HG03095 (cell line): ENCODE measurements around the gene KRT76.

Experiments used
- ATAC-seq: cut with Tn5 transposase; IDR thresholded peaks from one replicate; pipeline ENCODE4 v1.9.1; 2021; ENCODE audit warnings: moderate library complexity; ENCODE audit not compliant: unreplicated experiment

The KRT76 gene

DNA sequence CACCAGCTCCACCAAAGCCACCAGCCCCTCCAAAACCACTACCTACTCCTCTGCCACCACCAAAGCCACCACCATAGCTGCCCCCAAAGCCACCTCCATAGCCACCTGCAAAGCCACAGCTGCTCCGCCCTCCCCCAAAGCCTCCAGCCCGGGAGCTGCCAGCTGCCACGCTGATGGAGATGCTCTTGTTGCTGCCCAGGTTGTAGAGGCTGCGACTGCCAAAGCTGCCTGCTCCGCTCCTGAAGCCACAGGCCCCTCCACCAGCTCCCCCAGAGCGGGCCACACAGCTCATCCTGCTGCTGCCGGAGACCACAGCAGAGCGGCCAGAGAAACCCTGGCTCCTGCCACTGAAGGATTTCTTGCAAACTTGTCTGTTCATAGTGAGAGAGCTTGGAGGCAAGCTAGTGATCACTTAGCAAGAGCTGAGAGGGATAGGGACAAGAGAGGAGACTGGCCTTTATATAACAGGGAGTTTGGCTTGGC, at the start of gene KRT76:
Gene KRT76, minus strand, starts transcription at position 433 of the 483 bp plus-strand sequence. Its CDS starts 54 bp downstream, at position 379.
- no peak for ATAC-seq

DNA sequence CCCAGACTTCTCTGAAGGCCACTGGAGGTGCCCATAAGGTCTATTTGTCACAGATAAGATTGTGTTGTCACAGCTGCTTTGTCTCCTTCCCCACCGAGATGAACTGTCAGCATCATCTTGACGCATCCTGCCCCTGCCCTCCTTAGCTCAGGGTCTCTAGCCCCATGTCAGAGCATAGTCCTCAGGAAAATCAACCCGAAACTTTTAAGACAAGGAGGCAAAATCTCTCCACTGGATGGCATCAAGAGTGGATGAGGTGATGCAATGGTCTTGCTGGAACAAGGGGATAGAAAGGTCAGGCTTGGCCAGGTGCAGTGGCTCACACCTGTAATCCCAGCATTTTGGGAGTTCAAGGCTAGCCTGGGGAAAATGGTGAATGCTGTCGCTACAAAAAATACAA, 48.8 kb upstream of the KRT76 start:
- ATAC-seq = no peak

DNA sequence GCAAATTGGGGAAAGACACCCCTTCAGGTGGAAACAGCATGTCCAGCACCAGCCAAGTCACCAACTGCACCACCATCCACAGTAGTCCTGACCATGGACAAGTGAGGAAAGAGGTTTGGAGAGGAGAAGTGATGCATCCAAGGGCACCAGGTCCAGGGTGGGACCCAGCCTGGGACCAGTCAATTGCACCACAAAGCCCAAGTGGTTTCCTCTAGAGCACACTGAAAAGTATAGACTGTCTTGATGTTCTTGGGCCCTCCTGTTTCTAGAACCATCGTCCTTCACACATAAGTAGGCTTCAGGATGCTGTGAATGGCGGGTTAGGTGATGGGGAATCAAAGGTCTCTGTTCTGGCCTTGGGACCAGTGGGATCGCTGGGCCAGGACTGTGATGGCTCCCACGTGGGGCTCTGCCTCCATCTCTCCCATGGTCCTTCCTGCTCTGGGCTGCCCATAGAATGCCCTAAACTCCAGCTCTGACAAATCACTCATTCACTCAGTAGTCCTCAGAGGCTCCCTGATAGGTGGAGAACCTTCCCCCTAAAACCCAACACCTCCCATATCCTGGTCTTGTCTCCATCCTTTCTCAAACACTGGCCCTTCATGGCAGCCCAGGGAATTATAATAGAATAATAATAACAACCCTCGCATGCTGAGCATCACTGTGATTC, 47.7 kb upstream of the KRT76 start:
- no peak for ATAC-seq

DNA sequence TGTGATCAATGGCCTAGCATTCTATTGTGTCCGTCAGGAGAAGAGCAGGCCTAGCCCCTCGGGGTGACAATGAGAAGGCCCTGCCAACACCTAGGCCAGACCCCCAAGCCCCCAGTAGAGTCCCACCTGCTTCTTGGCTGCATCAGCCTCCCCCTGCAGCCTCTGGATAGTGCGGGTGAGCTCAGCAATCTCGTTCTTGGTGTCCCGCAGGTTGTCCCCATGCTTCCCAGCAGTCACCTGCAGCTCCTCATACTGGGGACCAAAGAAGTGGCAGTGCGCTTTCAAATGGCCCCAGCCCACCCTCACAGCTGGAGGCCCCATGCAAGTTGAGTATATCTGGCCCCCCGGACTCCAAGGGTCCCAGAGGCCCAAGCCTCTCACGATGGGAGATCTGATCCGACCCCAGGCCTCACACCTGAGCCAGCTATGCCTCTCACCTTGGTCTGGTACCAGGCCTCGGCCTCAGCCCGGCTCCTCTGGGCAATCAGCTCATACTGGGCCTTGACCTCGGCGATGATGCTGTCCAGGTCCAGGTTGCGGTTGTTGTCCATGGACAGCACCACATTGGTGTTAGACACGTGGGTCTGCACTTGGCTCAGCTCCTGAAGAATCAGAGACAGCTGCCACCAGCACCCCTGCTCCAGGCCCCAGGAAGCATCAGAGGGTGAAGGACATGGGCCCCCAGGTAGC, 46.8 kb upstream of the KRT76 start:
- no peak for ATAC-seq

DNA sequence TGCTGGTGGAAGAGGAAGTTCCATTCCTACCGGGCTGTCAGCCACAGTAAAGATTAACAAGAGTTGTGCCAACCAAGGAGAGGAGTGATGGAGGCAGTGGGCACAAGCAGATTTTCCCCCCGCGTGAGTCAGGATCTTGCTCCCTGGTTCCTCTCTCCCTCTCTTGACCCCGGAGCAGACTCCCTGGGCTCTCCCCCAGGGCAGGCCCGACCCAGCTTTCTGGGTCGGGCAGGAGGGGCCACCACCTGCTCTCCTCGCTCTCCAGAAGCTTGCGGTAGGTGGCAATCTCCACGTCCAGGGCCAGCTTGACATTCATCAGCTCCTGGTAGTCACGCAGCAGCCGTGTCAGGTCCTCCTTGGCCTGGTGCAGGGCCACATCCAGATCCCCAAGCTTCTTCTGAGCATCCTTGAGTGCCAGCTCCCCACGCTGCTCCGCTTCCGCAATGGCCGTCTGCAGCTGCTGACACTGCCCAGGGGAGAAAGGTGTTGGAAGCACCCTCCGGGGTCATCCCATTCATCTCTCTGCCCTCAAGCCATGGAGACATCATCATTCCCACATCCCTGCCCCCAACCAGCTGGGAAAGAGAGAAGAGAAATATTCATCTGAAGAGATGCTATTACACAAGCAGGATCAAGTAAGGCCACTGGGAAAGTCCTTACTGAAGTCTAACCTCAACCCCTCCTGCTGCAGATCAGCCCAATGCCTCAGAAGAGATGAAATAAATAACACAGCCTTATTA, 45.8 kb upstream of the KRT76 start:
- no peak for ATAC-seq

DNA sequence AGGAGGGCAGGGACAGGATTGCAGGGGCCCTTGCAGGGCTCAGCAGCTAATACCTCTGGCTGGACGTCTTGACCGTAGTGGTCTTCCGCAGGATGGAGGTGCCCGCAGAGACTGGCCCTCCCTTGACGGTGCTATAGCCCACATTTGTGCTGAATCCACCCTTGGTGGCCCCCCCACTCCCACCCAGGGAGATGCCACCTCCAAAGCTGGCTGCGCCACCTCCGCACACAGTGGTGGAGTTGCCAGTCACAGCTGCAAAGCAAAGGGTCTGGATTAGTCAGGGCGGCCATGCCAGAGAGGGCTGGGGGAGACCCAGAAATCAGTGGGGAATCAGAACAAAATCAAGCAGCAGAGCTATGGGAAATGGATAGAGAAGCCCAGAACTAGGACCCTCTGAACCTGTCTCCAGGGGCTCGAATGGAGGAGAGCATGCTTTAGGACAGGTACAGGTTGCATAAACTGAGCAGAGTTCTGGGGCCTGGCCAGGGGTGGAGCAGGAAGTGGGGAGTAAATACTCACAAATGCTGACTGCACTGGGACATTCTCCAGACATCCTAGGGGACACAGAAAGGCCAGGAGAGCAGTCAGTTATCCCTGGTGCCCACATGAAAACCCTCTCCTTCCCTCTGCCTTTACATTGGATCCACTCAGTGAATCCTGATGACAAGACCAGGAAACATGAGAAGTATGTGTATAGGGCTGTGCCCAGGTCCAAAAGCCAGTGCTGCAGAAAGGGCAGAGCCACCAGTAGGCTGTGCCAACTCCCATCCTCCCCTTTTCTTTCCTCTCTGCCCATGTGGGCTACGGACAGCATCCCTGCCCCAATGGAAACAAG, 44.9 kb upstream of the KRT76 start:
- ATAC-seq = no peak

DNA sequence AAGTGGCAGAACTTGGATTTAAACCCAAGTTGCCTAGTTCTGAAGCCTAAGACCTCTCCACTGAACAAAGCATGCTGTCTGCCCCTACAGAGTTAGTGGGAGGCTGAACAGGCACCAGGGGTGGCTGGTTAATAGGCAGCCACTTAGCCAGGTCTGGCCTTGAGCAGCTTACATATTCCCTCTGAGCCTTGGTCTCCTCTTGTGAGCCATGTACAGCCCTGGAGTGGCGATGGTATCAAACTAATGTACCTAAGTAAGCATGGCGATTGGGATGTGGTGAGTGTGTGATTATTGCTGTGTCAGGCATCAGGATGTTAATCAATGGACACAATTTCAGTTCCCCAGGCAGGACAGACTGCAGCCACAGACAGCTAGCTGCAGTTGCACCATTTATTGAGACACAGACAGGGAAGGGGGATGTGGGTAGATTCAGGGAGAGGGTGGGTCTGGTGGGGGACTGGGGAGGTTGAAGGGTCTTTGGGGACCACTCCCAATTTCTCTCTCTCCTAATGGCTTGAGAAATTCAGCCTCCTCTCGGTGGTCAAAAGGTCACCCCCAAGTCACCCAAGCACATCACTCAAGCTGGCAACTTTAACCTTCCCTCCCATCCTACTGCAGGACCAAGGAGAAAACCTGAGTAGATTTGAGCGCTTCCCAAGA, 44.1 kb upstream of the KRT76 start:
- no peak for ATAC-seq

DNA sequence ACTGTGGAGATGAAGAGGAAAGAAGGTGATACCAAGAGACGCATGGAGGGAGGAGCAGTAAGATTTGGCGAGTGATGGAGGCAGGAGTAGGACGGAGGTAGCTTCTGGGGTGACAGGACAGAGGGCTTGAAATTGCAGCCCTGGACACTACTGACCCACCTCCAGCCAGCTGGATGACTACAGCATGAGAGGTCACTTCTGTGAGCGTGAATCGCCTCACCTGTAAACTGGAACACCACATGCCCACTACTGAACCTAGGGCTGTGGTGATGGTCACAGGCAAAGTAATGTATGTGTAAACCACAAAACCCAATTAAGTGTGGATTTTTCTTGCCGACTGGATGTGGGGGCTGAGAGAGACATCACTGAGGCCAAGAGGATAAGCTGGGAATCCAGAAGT, 43.4 kb upstream of the KRT76 start:
- ATAC-seq = no peak

DNA sequence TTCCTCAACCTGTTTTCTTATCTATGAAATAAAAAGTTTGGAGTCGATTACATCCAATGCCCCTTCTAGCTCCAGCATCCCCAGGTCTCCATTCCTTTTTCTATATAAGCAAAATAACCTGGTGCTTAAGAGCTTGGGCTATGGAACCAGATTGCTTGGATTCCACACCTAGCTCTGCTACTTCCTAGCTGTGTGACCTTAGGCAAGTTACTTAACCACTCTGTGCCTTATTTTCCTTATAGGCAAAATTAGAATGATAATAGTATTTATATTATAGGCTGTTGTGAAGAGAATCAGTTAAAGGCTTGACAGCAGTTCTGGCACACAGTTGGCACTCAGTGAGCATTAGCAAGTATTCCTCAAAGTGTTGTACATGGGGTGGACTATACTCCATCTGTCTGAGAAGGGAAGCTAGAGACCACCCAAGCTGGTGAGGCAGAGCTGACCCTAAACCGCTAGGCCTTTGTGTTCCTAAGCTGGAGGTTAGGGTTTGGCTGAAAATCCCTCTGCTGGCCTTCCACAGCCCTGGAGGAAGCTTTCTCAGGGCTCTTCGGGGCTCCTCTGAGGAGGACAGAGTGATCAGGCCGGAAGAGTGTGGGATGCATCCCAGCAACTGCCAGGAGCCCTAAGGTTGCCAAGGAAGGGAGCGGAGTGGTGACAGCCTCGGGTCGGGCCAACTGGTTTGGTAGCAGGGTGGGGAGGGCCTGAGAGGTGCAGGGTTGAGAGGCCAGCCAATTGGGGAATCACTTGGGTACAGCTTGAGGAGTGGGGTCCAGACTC, 42.8 kb upstream of the KRT76 start:
- ATAC-seq = no peak

DNA sequence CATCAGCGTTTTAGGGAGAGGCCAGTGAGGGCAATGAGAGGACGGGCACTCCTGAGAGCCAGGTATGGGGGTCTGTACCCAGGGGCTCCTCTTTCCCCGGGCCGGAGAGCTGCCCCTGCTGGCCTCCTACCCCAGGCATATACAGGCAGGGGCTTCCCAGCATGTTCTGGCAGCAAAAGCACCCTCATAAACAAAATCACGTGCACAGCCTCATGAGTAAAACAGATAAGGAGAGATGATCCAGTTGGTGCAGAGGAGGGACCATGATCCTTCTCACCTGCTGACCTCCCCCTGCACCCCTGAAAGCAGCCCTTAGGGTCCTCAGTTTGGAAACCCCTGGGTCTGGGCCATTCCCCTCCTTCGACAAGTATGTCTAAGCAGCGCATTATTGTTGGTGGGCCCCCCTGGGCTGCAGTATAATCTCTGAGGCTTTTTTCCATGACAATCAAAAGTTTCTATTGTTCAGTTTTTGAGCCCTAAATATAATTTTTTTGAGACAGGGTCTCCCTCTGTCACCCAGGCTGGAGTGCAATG, 41.8 kb upstream of the KRT76 start:
- no peak for ATAC-seq

DNA sequence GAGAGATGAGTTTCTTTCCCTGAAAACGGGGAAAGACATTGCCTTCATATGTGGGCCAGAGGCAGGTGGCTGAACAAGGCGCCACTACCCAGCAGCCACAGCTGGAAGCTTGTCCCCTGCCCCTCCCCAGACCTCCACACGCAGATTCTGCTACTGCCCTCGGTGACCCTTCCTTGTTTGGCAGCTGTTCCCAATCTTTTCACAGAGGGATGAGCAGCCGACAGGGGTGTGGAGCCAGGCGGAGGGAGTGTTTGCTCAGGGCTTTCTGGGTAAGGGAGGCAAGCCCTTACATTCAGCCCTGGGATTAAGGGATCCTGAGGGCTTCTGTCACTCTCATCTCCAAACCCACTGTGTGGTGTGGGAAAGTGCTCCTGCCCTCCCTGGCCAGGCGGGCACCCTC, 41.2 kb upstream of the KRT76 start:
- no peak for ATAC-seq

DNA sequence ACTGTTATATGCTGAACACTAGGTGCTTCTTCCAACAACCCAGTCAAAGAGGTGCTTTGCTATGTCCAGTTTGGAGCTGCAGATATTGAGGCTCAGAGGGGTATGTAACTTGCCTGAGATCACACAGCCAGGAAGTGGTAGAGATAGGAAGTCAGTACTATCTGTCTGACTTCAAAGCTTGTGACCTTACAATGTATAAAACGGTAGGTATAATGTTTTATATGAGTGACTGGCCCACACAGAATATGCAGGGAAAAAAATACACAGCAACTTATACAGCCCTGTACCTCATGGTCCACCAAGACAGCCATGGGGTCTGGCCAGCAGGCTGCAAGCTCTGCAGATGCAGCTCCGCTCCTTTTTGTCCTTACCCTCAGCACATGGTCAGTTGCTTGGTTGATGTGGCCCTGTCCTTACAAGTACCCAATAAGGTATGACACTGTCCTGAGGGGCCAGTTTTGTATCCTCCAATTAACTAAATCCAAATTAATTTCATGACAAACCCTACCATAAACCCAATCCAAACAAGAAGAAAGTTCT, 40.6 kb upstream of the KRT76 start:
- no peak for ATAC-seq

DNA sequence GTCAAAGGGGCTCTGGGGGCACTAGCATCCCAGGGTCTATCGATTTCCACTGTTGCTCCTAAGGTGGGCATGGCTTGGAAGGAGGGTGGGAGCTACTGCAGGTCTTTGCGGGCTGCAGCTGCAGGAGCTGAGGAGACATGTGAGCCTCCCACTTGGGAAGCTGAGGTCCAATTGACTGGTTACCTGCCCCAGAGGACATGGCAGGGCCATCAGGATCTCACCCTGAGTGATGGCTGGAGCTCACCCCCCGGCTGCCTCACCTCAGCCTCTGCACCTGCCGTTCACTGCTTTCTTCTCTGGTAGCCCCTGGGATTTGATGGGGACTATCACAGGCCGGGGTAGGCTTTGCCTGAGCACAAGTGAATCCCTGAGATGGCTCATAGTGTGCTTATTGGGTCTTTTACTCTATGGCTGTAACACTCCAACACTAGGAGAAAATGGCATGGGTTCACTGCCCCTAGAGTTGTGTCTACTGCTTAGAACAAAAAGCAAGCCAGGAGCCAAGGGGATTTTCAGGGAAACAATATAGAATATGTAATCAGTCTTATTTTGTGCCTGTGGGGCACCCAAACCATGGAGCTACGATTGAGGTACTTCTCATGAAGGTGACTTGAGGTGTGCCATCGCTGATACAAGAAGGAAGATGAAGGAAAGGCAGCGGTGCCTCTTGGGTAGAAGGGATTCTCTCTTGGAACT, 40.0 kb upstream of the KRT76 start:
- no peak for ATAC-seq

DNA sequence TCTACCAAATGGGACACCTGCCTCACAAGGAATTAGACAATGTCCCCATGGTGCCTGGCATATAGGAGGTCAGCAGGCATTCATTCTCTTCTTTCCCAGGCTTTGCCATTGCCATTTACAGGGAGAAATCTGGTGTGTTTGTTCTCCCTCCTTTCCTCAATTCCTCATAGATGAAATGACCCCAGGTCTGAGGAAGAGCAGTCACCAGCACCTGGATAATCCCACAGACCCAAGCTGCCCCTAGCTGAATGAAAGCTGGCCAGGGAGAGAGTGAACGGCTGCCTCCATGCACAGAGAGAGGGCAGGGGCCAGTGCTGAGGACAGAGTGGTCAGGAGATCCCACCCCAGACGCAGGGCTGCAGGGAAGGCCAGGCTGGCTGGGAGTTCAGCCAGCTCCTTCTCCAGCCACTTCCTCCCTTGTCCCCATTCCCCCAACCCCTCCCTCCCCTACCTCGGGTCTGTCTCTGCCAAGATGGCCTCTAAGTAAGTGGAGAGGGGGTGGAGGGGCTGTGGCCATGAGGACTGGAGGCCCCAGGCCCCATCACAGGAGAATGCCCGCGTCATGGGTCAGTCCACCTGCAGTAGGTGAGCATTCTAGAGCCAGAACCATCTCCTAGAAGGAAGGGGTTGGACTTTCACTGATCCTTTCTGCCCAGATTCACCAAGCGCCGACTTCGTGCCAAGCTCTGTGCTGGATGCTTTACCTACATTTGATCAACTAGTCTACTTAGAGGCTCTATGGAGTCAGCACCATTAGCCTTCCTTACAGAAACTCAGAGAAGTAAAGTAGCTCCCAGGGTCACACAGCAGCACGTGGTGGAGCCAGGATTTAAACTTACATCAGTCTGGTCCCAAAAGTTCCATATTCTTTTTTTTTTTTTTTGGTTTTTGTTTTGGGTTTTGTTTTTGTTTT, 38.8 kb upstream of the KRT76 start:
- no peak for ATAC-seq

DNA sequence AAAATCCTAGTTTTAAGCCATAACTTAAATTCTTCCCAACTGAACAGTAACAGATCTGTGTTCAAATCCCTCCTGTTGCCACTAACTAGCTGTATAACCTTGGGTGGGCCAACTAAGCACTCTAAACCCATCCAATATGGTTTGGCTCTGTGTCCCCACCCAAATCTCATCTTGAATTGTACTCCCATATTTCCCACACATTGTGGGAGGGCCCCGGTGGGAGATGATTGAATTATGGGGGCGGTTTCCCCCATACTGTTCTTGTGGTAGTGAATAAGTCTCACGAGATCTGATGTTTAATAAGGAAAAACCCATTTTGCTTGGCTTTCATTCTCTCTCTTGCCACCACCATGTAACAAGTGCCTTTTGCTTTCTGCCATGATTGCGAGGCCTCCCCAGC, 38.0 kb upstream of the KRT76 start:
- ATAC-seq = no peak

DNA sequence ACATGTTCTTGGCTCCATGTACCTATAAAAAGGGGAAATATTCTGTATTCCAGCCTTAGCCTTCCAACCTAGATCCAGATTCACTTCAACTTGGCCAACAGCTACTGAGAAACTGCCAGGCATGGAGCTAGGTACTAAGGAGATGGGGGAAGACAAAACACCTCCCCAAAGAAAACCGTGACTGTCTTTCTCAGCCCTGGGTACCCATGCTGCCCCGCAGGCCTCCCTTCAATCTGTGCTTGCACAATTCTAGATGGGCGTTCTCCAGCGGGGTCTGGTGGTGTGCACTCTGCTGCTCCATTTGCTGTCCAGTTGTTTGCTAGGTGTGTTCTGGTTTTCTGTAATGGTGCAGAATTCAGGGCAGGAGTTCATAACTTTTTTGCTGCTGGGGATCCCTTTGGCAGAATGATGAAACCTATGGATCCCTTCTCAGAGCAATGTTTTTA, 37.6 kb upstream of the KRT76 start:
- no peak for ATAC-seq

DNA sequence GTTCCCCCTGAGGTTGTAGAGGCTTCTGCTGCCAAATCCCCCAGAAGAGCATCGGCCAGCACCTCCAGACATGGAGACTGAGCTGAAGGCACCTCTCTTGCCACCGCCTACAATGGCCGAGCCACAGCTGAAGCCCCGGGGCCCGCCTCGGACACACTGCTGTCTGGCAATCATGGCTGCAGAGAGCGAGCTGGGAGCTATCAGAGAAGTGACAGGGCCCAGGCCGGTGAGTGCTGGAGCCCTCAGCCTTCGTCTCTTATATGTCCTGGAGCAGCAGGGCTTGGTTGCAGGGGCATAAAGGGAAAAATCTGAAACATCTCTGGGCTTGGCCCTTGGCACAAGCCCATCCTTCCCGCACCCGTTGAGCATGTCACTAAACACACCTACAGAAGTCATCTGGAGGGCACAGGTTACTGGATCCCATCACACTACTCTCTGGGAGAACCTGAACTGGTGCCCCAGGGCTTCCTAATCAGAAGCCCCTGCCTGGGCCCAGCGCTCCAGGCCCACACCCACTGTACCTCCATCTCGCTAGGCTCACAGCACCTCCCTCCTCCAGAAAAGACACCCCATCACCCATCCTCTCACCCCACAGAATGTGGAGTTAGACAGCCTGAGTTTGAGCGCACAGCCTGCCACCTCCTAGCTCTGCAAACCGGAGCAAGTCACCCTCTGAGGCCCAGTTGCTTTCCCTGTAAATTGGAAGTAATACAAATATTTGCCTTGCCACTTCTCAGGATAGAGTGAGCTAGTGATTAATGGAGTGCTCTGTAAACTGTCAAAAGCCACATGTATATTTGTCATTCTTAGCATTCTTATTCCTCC, 37.0 kb upstream of the KRT76 start, which contains the start of gene KRT4:
Gene KRT4, minus strand, starts transcription at position 232 of the 825 bp plus-strand sequence. Its CDS starts 58 bp downstream, at position 174.
- ATAC-seq = no peak
